Pancreas (tissue), 10 donors: ENCODE data around the gene PCDHB9. TPM values are rescaled to one million over a fixed set of nuclear protein-coding genes. Genes with fewer than 3 reads are reported as not detected.
"Not testable (repeated sequence)": the region's sequence is repeated elsewhere in the genome, so short reads cannot be mapped to it uniquely, and the experiment has no call there.

Experiments used
- ATAC-seq, 4 donors: fragments of 200-7000 bp; cut with Tn5 transposase; one replicate each; pipeline versions ENCODE4 v1.8.0 to v1.9.1; 2020; ENCODE audit warnings: mild to moderate bottlenecking in 4 of 4, moderate library complexity in 4 of 4
- DNase-seq, 6 donors: peaks; one replicate each; pipeline ENCODE4 v3.0.0-alpha.2; 2020
- FAIRE-seq: peaks from 2 replicates; lab custom pipeline; 2012; peaks lifted over from hg19 to GRCh38; lab: Jason Lieb, UNC
- H3K27ac ChIP-seq, 4 donors: fragments of 200-600 bp; sonication (generic); 1 replicate in 3 of 4; 2 replicates in 1 of 4; pipeline versions ENCODE4 v1.5.0 to v1.8.0; 2020
- H3K27me3 ChIP-seq, 4 donors: fragments of 200-600 bp; one replicate each; pipeline ENCODE4 v1.8.0; 2021
- H3K36me3 ChIP-seq, 3 donors: fragments of 200-600 bp; sonication (generic) in 1 of 3; one replicate each; pipeline versions ENCODE4 v1.5.0 to v1.8.0; 2020 to 2021
- H3K4me1 ChIP-seq, 3 donors: fragments of 200-600 bp; one replicate each; pipeline ENCODE4 v1.8.0; 2021
- H3K4me3 ChIP-seq, 4 donors: fragments of 200-600 bp; sonication (generic) in 2 of 4; one replicate each; pipeline versions ENCODE4 v1.5.0 to v1.8.0; 2020 to 2021
- H3K9me3 ChIP-seq, 4 donors: fragments of 200-600 bp; one replicate each; pipeline ENCODE4 v1.8.0; 2021
- WGBS, 2 donors: extraction: QIAGEN DNeasy Blood & Tissue Kit; methylation state at CpG; one replicate each; pipeline ENCODE4 v1.1.7; 2013; 5-methylcytosine and 5-hydroxymethylcytosine counted together
- intact Hi-C, 3 donors: fragments of 100-400 bp; cut with DNase I; formaldehyde crosslinking; loops; one replicate each; pipeline versions ENCODE4 v1.11.1 to v1.14.2; 2022
- polyA plus RNA-seq, 2 donors: library from polyadenylated mRNA; stranded (reverse); fragments of 200-250 nt; gene quantifications; one replicate each; pipeline ENCODE4 v1.2.3, GENCODE V29; 2013
- total RNA-seq, 6 donors: library from RNA; stranded (reverse); fragmentation: NEBNext Ultra II Directional in 4 of 6; extraction: Animal tissue kit (Norgen Biotek cat#: 25700) in 4 of 6; gene quantifications; one replicate each; pipeline versions ENCODE4 v1.2.1 to v1.2.4, GENCODE V29; 2021 to 2023
- TF ChIP-seq, protein P1 (sequence below), 4 donors: fragments of 200-600 bp; sonication (generic) in 3 of 4; IDR thresholded peaks; one replicate each; pipeline versions ENCODE4 v1.5.0 to v1.8.0; 2021; ENCODE audit warnings: antibody characterized with exemption in 4 of 4
- donor health status: healthy with polysubstance abuse.
- donor health status: DM: no; HTN: no; CAD: no; lungs with moderate emphysema.
- donor health status: DM: no; HTN: no; CAD: no.
- donor health status: control.
- donor health status: control.
- donor health status: Bipolar disorder and iron deficiency.
- donor health status: DM: yes; HTN: yes; CAD: no.
- donor health status: DM: no; HTN: no; CAD: no.
- donor health status: DM: no; HTN: no; CAD: no.
- donor health status: DM: yes; HTN: yes; CAD: no.

Gene PCDHB9
- total RNA-seq = 1 to 10 TPM in 1 of 6 donors, under 1 TPM in 5; 0.35 to 1.1 (median 0.51) TPM
- 1 to 10 TPM in 1 of 2 donors, under 1 TPM in 1; 0.76 to 1.2 TPM for polyA plus RNA-seq

DNA sequence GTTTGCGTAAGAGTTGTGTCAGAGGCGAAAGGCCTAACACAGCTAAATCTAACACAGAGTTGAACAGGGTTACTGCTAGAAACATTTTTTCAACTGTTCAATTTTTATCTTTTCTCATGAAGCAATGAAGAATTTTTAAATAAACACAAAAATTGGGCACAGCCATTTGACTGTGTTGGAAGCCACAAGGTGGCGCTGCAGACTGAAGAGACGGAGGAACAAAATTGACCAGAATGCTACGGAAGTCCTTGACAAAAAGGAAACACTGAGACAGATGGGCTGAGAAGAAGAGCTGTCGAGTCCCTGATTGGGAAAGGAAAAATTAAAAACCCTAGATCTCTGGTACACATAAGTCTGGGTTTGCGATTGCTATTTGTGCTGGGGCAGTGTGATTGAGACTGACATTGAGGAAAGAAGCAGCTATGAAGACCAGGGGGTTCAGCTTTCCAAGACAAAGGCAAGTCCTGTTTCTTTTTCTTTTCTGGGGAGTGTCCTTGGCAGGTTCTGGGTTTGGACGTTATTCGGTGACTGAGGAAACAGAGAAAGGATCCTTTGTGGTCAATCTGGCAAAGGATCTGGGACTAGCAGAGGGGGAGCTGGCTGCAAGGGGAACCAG is at the start of gene PCDHB9:
TSS of gene PCDHB9 (plus strand) at position 265 of the 616 bp plus-strand sequence. CDS start at position 423, 158 bp downstream.
- Histone ChIP-seq H3K36me3 (no peaks in the 10 kb centered on the region), H3K4me3 (no peak within 1 kb of the TSS), H3K9me3 (peaks cover 0 to under 1% (median 0%) of the 10 kb centered on the region in 4 donors), H3K27ac (no peak within 1 kb of the TSS), H3K27me3 (no peaks in the 10 kb centered on the region), H3K4me1 (no peaks in the 10 kb centered on the region)
- DNase-seq = no peak
- no peak for FAIRE-seq
- ATAC-seq = peak in 1 of 4 donors; percentile 38
- WGBS, 2 donors = 19 to 20% methylated on average over 8 to 9 of the region's 9 CpGs
- TF ChIP-seq, protein P1, sequence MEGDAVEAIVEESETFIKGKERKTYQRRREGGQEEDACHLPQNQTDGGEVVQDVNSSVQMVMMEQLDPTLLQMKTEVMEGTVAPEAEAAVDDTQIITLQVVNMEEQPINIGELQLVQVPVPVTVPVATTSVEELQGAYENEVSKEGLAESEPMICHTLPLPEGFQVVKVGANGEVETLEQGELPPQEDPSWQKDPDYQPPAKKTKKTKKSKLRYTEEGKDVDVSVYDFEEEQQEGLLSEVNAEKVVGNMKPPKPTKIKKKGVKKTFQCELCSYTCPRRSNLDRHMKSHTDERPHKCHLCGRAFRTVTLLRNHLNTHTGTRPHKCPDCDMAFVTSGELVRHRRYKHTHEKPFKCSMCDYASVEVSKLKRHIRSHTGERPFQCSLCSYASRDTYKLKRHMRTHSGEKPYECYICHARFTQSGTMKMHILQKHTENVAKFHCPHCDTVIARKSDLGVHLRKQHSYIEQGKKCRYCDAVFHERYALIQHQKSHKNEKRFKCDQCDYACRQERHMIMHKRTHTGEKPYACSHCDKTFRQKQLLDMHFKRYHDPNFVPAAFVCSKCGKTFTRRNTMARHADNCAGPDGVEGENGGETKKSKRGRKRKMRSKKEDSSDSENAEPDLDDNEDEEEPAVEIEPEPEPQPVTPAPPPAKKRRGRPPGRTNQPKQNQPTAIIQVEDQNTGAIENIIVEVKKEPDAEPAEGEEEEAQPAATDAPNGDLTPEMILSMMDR (IDR thresholded peaks at IDR 0.05) = no peak
- intact Hi-C loops = no loop called here

DNA sequence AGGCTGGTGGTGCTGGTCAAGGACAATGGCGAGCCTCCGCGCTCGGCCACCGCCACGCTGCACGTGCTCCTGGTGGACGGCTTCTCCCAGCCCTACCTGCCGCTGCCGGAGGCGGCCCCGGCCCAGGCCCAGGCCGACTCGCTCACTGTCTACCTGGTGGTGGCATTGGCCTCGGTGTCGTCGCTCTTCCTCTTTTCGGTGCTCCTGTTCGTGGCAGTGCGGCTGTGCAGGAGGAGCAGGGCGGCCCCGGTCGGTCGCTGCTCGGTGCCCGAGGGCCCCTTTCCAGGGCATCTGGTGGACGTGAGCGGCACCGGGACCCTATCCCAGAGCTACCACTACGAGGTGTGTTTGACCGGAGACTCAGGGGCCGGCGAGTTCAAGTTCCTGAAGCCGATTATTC is 49.6 kb upstream of the PCDHB9 start:
- H3K36me3 ChIP-seq, H3K4me3 ChIP-seq, H3K4me1 ChIP-seq, H3K27me3 ChIP-seq, FAIRE-seq, intact Hi-C loops, H3K9me3 ChIP-seq, H3K27ac ChIP-seq, ATAC-seq: not testable (repeated sequence)
- peak in 1 of 6 donors; percentile 39 for DNase-seq
- 49 to 61% methylated on average over 27 to 34 of the region's 34 CpGs for WGBS, 2 donors

DNA sequence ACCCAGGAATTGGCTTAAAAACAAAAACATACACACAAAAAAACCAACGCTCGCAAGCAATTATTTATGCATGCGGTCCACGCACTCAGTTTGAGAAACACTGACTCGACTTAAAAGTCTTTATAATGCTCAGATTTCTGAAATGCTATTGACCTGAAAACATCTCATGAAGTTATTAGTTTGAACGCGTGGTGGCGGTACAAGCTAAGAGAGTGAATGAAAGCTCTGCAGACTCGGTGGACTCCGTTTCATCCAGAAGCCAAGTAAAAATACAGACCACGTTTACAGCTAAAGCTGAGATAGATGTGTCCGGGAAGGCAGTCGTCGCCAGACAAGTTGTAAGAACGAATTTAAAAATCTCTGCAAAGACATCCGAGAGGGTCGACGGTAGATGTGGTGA is 37.1 kb upstream of the PCDHB9 start, which contains the start of gene PCDHB6:
TSS of gene PCDHB6 (plus strand) at position 246 of the 400 bp plus-strand sequence. CDS start 201 bp downstream, outside the sequence.
- TF ChIP-seq, protein P1 (IDR thresholded peaks at IDR 0.05) = no peak
- intact Hi-C loops = loop anchor here in 1 of 3 donors (10.0 kb wide), 1 partner anchor 235 kb away; the partner anchor contains the start of genes PCDHGA7 and PCDHGB4
- ATAC-seq (peak in 1 of 4 donors; percentile 37), DNase-seq (no peak), FAIRE-seq (no peak)
- Histone ChIP-seq H3K4me1 (no peaks in the 10 kb centered on the region), H3K36me3 (no peaks in the 10 kb centered on the region), H3K27ac (no peak within 1 kb of the TSS), H3K9me3 (peaks cover 0 to 4% (median 0%) of the 10 kb centered on the region in 4 donors), H3K4me3 (peak within 1 kb of the TSS in 1 of 4 donors; percentile 11), H3K27me3 (no peaks in the 10 kb centered on the region)
- 11 to 26% methylated on average over 18 of the region's 18 CpGs for WGBS, 2 donors

- H3K9me3 ChIP-seq = peaks cover 0 to 4% (median 0%) of the 10 kb centered on the region in 4 donors
- no peaks in the 10 kb centered on the region for H3K36me3 ChIP-seq
- peak overlapping the region in 1 of 4 donors; percentile 11 for H3K4me3 ChIP-seq
- no peak overlapping the region for H3K27ac ChIP-seq
- H3K4me1 ChIP-seq = no peaks in the 10 kb centered on the region
- intact Hi-C loops = loop anchor here in 1 of 3 donors (10.0 kb wide), 1 partner anchor 234 kb away; the partner anchor contains the start of genes PCDHGA7 and PCDHGB4
- TF ChIP-seq, protein P1 (IDR thresholded peaks at IDR 0.05) = no peak
- DNase-seq = no peak
- no peaks in the 10 kb centered on the region for H3K27me3 ChIP-seq
- WGBS, 2 donors = 29 to 48% methylated on average over 33 of the region's 33 CpGs
- ATAC-seq = no peak
- no peak for FAIRE-seq
These were observed 36.6 kb upstream of the PCDHB9 start for GRCh38 chr5:141150224-141150992.

DNA sequence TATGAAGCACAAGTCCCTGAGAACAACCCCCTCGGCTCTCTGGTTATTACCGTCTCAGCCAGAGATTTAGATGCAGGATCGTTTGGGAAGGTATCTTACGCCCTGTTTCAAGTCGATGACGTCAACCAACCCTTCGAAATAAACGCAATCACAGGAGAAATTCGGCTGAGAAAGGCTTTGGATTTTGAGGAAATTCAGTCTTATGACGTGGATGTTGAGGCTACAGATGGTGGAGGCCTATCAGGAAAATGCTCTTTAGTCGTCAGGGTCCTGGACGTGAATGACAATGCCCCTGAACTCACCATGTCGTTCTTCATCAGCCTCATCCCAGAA is 36.0 kb upstream of the PCDHB9 start:
- WGBS, 2 donors = 22 to 48% methylated on average over 13 of the region's 13 CpGs
- TF ChIP-seq, protein P1 (IDR thresholded peaks at IDR 0.05) = no peak
- Histone ChIP-seq H3K9me3 (peaks cover 0 to 4% (median 0%) of the 10 kb centered on the region in 4 donors), H3K4me1 (no peaks in the 10 kb centered on the region), H3K36me3 (no peaks in the 10 kb centered on the region), H3K4me3 (no peak overlapping the region), H3K27me3 (no peaks in the 10 kb centered on the region), H3K27ac (no peak overlapping the region)
- FAIRE-seq (no peak), DNase-seq (no peak), ATAC-seq (no peak)
- intact Hi-C loops = loop anchor here in 1 of 3 donors (10.0 kb wide), 1 partner anchor 234 kb away; the partner anchor contains the start of genes PCDHGA7 and PCDHGB4

DNA sequence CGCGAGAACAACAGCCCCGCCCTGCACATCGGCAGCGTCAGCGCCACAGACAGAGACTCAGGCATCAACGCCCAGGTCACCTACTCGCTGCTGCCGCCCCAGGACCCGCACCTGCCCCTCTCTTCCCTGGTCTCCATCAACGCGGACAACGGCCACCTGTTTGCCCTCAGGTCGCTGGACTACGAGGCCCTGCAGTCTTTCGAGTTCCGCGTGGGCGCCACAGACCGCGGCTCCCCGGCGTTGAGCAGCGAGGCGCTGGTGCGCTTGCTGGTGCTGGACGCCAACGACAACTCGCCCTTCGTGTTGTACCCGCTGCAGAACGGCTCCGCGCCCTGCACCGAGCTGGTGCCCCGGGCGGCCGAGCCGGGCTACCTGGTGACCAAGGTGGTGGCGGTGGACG is 35.3 kb upstream of the PCDHB9 start:
- not testable (repeated sequence) for H3K4me3 ChIP-seq, DNase-seq, H3K9me3 ChIP-seq, H3K4me1 ChIP-seq, H3K27me3 ChIP-seq, H3K27ac ChIP-seq, FAIRE-seq, H3K36me3 ChIP-seq, ATAC-seq
- intact Hi-C loops = loop anchor here in 1 of 3 donors (10.0 kb wide), 1 partner anchor 233 kb away; the partner anchor contains the start of genes PCDHGA7 and PCDHGB4
- 23 to 40% methylated on average over 32 to 41 of the region's 41 CpGs for WGBS, 2 donors

GRCh38 chr5:141152096-141152495 is 34.9 kb upstream of the PCDHB9 start:
- H3K9me3 ChIP-seq, DNase-seq, H3K4me3 ChIP-seq, H3K36me3 ChIP-seq, FAIRE-seq, H3K4me1 ChIP-seq, H3K27me3 ChIP-seq, H3K27ac ChIP-seq, ATAC-seq: not testable (repeated sequence)
- intact Hi-C loops = loop anchor here in 1 of 3 donors (10.0 kb wide), 1 partner anchor 233 kb away; the partner anchor contains the start of genes PCDHGA7 and PCDHGB4
- 27 to 29% methylated on average over 14 to 36 of the region's 36 CpGs for WGBS, 2 donors
